ENCODE results near the gene SUGP1.

The SUGP1 gene

DNA sequence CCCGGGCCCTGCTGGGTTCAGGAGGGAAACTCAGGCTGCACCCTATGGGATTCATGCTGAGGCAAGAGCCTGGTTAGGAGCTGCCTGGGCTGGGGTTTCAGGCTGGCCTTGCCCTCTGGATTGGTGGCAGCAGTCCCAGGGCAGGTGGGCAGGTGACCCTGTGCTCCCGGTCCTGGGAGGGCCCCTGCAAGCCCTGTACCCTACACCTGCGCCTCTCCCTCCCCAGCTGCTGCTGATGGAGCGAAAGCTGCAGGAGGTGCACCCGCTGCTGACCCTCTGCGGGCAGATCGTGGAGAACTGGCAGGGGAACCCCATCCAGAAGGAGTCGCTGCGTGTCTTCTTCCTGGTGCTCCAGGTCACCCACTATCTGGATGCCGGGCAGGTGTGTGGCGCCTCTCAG, 20.7 kb upstream of the SUGP1 start:
- DNase-seq (ENCODE audit: low spot score), result no peak

DNA sequence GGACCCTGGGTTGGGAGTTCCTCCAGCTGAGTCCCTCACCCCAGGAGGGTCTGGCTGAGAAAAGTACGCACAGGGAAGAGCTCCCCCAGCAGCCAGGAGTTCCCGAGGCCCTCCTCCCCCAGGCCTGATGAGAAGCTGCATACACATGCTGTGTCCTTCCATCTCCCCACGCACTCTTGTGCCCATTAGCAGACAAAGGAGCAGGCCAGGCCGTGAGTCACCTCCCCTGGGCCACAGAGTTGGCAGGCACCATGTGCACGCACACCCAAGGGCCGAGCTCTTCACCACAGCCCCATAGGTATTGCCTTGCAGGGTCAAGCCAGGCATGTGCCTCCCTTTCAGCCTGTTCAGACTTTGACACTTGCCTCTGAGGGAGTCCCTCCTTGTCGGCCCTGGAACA, 17.8 kb upstream of the SUGP1 start:
- DNase-seq (ENCODE audit: low spot score), result no peak

DNA sequence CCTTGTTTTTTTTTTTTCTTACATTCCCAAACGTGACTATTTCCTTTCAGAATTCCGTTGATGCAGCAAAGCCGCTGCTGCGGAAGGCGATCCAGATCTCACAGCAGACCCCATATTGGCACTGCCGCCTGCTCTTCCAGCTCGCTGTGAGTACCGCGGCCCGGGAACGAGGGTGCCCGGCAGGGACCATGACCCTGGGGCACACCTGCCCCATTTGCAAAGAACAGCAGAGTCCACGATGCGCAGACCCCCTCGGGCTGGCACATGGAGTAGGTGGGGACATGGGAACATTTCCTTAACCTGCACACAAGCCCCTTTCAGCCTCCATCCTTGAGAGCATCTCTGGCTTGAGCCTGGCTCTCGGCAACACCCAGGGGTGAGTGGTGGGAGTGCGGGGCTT, 16.8 kb upstream of the SUGP1 start:
- DNase-seq (ENCODE audit: low spot score), result no peak

DNA sequence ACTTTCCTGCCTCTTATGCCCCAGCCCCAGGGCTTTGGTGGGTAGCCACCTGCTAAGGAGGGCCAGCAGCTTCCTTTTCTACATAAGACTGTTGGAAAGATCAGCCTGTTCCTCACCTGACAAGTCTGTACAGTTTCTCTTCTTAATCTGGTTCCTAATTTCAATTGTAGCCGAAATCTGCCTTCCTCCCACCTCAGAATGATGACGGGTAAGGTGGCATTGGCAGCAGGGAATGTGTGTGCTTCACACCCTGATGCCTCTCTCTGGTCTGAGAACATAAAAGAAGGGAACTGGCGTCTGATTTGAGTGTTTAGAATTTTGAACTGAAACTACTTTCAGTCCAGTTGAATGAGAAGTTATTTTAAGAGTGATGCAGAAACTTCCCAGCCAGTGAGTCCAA, 16.3 kb upstream of the SUGP1 start:
- DNase-seq (ENCODE audit: low spot score), result no peak

DNA sequence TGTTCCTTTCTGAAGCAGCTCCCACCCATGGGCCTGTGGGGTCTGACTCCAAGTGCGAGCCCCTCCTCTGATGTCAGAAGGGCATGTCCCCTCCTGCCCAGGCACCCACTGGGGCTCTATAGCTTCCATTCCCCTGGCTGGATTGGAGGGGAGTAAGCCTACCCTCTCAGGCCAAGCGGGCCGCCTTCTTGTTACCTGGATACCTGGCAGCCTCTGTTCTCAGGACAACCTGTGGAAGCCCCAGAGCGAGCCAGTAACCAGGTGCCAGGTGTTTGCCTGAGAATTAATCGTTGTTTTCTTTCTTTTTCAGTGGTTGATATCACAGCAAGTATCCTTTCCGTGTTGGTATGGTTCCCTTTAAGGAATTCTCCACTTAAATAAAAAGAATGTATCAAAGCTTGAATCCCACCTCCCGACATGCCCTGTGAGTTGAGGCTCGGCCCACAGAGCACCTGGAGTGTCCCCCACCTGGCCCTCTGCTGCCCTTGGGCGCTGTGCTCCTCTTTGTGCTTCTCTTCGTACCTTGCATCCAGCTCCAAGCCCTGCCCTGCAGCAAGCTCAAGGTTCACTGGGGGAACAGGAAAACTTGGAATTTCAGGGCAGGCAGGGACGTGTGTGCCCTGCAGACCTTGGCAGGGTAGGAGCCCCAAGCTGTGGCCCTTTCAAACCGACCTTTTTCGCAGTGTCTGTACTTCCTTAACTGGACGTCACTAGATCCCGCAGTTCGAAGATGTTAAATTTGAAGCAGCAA, 15.3 kb upstream of the SUGP1 start:
- no peak for DNase-seq (ENCODE audit: low spot score)

DNA sequence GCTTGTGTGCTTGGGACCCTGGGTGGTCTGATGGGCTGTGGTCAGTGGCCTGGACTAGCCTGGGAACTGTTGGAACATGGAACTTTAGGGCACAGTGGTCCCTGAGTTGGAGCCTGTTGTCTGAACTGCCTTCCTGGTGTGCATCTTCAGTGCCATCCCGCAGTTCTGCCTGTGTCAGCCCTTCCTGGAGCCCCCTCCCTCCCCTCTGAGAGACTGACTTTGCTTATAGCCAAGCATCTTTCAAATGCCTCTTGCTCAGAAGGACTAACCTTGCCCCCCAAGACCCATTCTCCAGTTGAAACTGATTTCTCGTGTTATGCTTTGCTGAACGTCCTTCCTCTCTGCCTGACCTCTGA, 14.7 kb upstream of the SUGP1 start:
- no peak for DNase-seq (ENCODE audit: low spot score)

DNA sequence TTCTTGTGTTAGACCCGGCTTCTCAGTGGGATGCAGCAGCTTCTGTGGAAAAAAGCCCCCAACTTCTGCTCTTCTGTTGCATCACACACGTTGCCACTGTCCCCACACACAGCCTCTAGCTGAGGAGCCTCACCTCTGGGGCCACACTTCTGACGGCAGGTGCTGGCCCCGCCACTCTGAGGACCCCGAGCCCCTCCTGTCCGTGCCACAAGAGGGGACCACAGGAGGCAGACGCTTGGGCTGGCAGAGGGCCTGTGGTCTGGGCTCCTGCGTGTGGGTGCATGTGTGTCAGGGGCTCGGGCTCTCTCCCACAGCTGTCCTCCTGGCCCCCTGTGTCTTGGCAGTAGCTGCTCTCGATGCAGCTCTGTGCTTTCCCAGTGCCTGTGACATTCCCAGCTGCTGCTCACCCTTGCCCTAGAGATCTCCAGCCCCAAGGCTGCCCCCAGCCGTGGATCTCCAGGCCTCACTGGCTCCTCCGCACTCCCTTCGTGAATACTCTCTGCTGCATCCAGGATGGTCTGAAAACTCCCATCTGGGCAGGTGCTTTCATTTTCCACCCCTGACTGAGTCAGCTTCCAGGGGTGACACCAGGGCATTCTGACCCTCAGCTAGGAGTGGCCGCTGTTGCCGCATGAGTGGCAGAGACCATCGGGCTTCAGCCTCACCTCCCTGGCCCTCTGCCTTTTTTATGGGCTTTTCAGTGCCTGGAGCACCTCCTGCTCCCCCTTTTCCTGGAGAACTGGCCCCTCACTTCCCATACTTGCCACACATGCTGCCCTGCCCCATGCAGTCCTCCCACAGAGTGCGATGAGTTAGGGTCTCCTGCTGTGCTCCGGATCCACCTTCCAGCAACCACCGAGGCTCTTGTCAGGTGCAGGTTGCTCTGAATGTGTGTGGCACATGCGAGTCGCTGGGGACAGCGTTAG, 14.0 kb upstream of the SUGP1 start:
- DNase-seq (ENCODE audit: low spot score), result no peak

DNA sequence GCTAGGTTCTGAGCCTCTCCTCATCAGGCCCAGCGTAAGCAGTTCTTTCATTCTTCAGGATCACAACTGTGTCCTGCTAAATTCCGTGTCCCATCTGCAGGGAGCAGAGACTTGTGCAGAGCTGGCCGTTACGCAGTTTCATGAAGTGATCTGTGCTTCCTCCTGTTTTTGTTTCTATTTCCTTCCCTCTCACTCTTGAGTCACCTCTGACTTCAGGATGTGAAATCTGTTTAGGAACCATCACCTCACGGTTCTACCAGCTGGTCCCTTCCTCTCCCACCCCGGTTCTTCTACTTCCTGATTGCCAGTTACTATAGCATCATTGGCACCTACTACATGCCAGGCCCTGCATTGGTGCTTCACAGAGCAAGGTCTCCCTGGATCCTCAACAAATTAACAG, 8.8 kb upstream of the SUGP1 start:
- DNase-seq (ENCODE audit: low spot score), result no peak

DNA sequence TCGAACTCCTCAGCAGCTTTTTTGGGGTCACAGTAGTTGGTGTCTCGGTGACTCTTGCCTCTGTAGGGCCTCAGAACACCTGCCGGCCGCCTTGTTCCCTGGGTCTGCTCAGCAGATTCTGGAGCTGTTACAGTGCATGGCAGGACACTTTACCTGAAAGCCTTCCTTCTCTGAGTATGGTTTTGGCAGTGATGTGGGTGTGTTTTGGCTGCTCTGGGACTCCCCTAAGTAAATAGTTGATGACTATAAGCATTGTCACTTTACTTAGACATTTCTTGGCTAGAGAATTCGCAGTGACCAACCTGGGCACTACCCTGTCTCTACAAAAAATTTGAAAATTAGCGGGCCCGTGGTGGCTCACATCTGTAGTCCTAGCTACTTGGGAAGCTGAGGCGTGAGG, 7.4 kb upstream of the SUGP1 start:
- no peak for DNase-seq (ENCODE audit: low spot score)

DNA sequence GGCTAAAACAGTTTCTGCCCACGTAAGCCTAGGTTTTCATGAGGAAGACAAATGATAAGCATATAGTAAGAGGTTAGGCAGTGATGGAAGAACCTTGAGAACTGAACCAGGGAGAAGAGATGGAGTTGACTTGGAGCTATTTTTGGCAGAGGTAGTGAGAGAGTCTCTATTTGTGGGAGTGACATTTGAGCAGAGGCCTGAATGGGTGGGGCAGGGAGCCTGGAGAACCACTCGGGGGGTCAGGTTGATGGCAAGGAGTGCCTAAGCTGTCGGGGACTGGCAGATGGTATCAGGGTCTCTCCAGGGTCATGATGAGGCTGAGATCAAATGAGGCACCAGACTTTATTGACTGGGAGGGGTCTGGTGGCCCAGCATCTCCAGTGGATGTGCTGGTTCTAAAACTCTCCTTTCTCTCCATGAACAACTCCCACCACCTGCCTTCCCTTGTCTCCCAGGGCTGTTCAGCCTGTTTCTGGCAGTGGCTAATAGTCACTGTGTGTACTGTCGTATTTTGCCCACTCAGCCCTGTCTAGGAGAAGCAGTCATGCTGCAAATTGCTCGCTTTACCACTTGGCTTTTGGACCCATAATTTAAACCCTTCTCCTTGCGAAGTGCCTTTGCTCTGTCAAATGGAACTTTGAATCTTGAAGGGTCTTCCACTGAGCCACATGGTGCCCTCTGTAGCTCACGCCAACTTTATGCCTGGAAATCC, 3.9 kb upstream of the SUGP1 start:
- no peak for DNase-seq (ENCODE audit: low spot score)

DNA sequence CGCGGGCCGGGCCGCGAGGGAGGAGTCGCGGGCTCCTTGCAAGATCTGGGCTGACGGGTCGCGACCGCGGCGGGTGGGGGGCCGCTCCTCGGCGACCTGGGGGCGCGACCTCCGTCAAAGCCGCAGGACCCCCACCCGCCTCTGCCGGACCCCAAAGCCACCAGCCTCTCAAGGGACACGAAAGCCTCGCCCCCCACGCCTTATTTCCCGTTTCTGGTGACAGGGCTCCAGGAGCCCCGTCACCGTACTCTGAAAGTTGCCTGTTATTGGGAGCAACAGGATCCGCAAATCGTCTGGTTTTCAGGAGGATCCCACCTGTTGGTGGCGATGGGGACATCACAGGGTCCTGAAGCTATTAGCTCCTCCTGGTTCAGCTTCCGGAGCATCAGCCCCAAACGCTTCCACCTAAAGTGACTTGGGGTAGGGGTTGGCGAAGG, 850 bp upstream of the SUGP1 start:
- no peak for DNase-seq (ENCODE audit: low spot score)

DNA sequence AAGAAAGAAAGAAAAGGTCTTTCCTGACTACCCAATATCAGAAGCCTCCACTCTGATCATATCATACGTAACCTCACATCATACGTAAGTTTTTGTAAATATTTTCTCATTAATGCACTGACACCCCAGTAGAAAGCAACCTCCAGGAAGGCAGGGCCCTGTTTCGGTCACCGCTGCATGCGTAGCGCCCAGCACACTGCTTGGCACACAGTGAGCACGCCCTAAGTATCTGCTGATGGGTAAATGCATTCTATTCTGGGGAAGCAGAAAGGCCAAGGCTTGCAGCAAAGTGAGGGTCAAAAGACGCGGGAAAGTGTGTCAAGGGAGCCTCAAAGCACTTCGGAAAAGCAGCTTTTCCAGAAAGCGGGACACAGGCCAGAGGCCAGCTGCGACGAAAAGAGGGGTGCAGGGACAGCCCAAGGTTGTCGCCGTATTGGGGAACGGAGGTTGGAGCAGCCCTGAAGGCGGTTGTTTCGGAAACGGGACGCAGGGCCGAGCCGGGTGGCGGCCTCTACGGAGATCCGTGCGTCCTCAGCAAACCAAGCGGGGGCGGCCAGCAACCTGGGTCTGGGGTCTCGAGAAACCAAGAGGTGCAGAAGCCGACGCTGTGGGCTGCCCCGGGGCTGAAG, 463 bp downstream of the SUGP1 start:
- DNase-seq (ENCODE audit: low spot score), result no peak

DNA sequence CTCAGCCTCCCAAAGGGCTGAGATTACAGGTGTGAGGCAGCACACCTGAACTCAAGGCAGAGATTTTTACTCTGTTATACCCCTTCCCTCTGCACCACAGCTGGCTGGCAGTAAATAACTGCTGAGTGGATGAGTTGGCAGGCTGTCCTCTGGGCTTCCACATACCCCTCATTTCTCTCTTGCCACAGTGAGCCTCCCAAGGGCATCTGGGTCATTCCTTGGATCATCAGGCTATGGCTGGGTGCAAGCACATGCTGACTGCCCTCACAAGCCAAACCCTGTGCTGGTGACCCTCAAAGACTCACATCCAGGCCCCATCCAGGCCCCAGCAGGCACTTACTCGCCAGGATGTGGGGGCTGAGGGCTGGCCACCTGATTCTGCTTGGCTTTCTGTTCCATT, 4.2 kb downstream of the SUGP1 start:
- no peak for DNase-seq (ENCODE audit: low spot score)

DNA sequence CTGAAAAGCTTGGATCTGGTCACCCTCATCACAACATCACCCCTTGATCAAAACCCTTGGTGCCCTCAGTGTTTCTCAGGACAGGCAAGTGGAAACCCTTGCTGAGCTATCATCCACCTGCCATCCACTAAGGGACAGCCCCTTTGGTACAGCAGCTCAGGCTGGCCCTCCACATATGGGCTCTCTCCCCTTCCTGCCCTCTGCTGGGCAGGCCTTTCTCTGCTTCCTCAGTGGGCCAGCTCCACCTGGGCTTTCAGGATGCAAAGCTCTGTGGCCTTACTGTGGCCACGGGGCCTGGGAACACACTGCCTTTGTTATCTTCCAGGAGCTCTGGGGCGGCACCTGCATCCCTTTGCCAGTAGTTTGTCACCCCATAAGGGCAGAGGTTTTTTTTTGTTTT, 4.9 kb downstream of the SUGP1 start:
- no peak for DNase-seq (ENCODE audit: low spot score)

DNA sequence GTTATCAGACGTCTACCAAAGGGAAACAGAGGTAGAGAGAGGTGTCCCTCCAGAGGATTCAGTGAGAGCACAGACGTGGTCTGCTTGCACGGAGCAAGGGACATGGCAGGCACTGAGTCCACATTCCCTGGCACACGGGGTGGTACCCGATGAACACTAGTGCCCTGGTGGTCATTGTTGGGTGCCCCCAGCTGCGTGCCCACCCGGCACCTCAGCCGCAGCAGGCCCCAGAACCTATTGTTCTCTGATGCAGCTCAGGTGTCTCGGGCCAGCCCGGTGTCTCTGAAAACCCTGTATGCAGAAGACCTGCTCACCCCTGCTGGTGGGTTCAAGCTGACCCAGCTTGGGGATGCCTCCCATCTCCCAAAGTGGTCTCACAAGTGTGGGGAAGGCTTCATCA, 11.9 kb downstream of the SUGP1 start:
- DNase-seq (ENCODE audit: low spot score), result no peak

DNA sequence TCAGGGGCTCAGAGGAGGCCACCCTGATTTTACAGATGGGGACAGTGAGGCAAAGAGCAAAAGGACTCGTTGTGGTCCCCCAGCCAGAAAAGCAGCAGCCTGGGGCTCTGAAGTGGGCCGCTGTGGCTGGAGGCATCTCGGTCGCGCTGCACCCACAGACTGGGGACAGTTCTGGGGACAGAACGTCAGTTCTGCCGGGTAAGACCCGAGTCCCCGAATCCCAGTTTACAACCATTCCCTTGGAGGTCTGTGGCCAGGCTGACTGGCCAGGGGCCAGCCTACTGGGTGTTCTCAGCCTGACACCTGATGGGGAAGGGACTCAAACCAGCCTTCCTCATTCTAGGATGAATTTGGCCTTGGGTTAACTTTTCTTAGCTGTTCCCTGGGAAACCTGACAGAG, 14.1 kb downstream of the SUGP1 start:
- DNase-seq (ENCODE audit: low spot score), result no peak

DNA sequence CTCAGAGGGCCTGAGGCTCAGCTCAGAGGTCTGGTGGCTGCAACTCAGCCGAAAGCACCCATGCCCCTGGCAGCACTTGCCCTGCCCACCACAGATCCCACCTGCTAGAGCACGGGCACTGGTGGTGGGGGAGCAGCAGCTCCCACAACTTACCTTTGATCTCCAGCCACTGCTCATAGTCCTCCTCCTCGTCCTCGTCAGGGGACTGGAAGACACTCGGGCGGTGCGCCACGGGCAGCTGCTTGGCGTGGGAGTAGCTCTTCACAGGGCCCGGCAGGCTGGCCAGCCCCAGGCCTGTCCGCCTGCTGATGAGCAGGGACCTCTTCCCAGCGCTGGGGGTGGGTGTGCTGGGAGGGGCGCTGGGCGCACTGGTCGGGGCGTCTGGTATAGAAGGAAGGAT, 14.6 kb downstream of the SUGP1 start:
- no peak for DNase-seq (ENCODE audit: low spot score)

DNA sequence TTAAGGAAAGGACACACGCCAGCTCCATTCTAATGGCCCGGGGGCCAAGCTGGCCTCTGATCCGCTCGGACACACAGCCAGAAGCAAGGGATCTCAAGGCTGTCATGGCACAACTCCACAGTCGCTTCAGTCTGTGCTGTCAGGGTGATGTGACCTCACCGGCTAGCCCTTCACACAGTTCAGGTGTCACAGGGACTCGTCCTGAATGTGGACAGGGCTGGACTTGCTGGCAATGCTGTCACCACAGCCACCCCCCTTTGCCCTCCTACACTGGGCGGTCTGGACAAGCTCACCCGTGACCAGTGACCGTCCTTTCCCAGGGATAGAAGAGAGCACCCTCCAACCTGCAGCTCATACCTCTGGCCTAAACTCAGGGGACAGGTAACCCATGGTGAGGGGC, 15.2 kb downstream of the SUGP1 start:
- no peak for DNase-seq (ENCODE audit: low spot score)

DNA sequence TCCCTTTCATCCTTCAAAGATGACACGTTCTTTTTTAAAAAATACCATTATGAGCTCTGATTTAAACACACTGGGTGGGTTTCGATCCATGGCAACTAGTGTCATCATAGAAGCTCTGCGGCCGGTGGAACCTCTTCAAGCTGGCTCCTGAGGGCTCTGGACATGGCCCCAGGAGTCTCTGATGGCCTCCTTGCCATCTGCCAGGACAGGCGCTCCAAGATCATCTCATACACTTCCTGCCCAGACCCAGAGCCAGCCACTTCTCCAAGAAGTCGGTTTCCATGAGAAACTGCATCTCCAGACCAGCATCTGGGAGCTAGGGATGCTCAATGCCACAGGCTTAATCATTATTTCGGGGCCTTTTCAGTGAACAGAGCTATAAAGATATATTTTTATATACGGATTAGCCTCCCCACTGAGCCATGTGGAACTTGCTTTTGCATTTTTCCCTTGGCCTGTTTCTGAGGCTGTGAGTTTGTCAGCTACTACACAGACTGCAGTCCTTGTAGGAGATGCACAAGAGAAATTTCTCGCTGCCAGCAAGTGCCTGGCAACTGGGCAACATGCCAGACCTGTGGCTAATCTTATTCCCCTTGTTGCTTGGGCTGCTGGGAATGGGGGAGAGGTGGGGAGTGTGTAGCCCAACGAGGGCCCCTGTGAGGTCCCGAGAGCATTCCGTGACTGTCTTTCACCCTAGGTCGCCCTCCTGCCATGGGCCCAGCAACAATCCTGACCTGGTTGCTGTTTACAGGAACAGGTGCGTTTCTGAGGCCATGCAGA, 15.9 kb downstream of the SUGP1 start:
- no peak for DNase-seq (ENCODE audit: low spot score)

DNA sequence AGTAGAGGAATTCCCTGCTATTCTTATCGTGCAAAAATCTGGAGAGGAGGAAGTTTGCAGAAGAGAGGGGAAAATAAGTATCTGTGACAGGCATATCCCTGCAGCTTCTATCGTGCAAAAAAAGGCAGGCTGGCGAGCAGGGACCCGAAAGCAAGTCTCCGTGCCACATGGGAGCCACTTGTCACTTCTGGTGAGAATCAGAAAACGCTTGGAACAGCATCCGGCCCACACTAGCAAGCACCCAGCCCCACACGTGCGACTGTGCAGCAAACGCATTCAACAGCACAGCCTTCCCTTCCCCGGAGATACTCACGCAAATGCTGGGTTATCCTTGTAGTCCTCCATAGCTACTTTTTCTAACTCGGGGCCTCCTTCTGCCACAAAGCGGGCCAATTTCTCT, 16.9 kb downstream of the SUGP1 start:
- DNase-seq (ENCODE audit: low spot score), result no peak

DNA sequence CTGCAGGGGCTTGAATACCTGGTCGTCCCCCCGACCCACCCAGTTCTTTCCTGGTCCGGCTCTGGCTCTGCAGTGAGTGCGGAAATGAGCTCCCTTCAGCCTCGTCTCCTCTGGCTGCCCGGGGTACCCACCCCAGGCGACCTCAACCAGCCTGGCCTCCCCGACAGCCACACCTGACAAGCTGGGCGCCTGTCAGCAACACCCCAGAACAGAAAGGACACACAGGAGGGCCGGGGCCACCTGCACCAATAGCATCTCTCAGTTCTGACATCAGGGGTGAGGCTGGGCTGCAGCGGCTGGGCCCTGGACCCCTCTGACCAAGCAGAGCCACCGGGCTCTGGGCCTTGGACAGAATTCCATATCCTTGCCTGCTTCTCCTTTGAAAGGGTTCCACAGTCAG, 19.7 kb downstream of the SUGP1 start:
- DNase-seq (ENCODE audit: low spot score), result no peak

DNA sequence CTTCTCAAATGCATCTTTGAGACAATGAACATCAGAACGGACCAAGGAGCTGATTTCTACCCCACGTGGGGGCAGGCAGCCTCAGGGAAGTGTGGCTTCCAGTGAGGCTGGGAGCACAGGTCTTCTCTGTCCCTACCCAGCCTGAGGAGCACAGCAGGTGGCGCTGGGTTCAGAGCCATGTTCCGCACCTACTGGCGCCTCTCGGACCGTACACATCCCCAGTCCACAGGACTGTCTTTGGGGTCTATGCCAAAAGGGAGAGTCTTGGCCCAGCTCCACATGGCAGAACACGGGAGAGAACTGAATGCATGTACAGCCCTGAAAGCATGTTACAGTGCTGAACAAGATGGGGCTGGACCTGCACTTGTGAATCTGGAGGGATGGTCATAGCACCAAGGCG, 22.6 kb downstream of the SUGP1 start:
- no peak for DNase-seq (ENCODE audit: low spot score)
